HEK293 (cell line): ENCODE results near the gene ATP13A2.

Source experiments
- CTCF ChIP-seq: fragments of 450-650 bp; formaldehyde crosslinking; IDR thresholded peaks from 2 replicates; pipeline ENCODE4 v1.5.1; 2016; ENCODE audit warnings: missing biosample characterization, missing genetic modification characterization
- ELK4 ChIP-seq: IDR thresholded peaks from 2 replicates; pipeline ENCODE4 v1.6.1; 2011; ENCODE audit warnings: mild to moderate bottlenecking, low read depth, low read length, borderline replicate concordance
- HOXA7 ChIP-seq: sonication (generic); formaldehyde crosslinking; IDR thresholded peaks from 2 replicates; pipeline ENCODE4 v1.8.1; 2022; ENCODE audit warnings: missing genetic modification reagents, borderline replicate concordance
- KLF1 ChIP-seq: fragments of 450-650 bp; formaldehyde crosslinking; IDR thresholded peaks from 2 replicates; pipeline ENCODE4 v1.5.1; 2016; ENCODE audit warnings: missing biosample characterization, missing genetic modification characterization
- TCF7L2 ChIP-seq: IDR thresholded peaks from 2 replicates; pipeline ENCODE4 v1.6.1; 2011; ENCODE audit warnings: low read depth, mild to moderate bottlenecking, inconsistent platforms, low read length, moderate library complexity, borderline replicate concordance
- TRIM28 ChIP-seq: IDR thresholded peaks from 2 replicates; pipeline ENCODE4 v1.6.1; 2011; ENCODE audit warnings: low read length, control low read depth, borderline replicate concordance
- ZNF555 ChIP-seq: fragments of 450-650 bp; formaldehyde crosslinking; conservative IDR thresholded peaks from 2 replicates; pipeline ENCODE4 v1.5.1; 2017; ENCODE audit warnings: missing biosample characterization, mild to moderate bottlenecking, missing genetic modification characterization, inconsistent platforms
- ZNF580 ChIP-seq: fragments of 450-650 bp; formaldehyde crosslinking; IDR thresholded peaks from 2 replicates; pipeline ENCODE4 v1.5.1; 2016; ENCODE audit warnings: missing biosample characterization, missing genetic modification characterization
- ZNF645 ChIP-seq: fragments of 450-650 bp; formaldehyde crosslinking; IDR thresholded peaks from 2 replicates; pipeline ENCODE4; 2016; ENCODE audit warnings: missing biosample characterization, missing genetic modification characterization

- TF ChIP-seq KLF1 (tag by site-specific recombination) (no peak), TRIM28 (no peak), TCF7L2 (no peak), CTCF (tag by site-specific recombination) (no peak), HOXA7 (CRISPR knock-in tag) (no peak), ELK4 (no peak), ZNF555 (tag by site-specific recombination) (no peak), ZNF580 (tag by site-specific recombination) (no peak), ZNF645 (tag by site-specific recombination) (no peak)
These were observed 13.1 kb downstream of the ATP13A2 start for GRCh38 chr1:16998589-16998988.
